ENCODE results near the gene NEK3. TPM values are rescaled to one million over a fixed set of nuclear protein-coding genes. Genes with fewer than 3 reads are reported as not detected.
"Not testable (repeated sequence)": the region's sequence is repeated elsewhere in the genome, so short reads cannot be mapped to it uniquely, and the experiment has no call there.

The NEK3 gene
- total RNA-seq, 1 donor from 2014 or later = 14.8 TPM

- H3K27ac Mint-ChIP-seq (ENCODE audit: unreplicated experiment) = no peak overlapping the region
- no peak for DNase-seq (ENCODE audit: low spot score)
- no peaks in the 10 kb centered on the region for H3K4me1 Mint-ChIP-seq (ENCODE audit: low read depth)
- no peak for TF ChIP-seq CTCF (IDR thresholded peaks at IDR 0.05)
- no peaks in the 10 kb centered on the region for H3K9me3 Mint-ChIP-seq (ENCODE audit: low read depth)
- no peak overlapping the region for H3K4me3 Mint-ChIP-seq (ENCODE audit: unreplicated experiment)
- H3K27me3 Mint-ChIP-seq (ENCODE audit: low read depth) = no peaks in the 10 kb centered on the region
- peaks cover 14% of the 10 kb centered on the region for H3K36me3 Mint-ChIP-seq (ENCODE audit: low read depth)
These were observed 20.5 kb upstream of the NEK3 start for GRCh38 chr13:52179925-52180324.

GRCh38 chr13:52177276-52177675 is 17.9 kb upstream of the NEK3 start:
- Mint-ChIP-seq H3K9me3 (ENCODE audit: low read depth) (no peaks in the 10 kb centered on the region), H3K27me3 (ENCODE audit: low read depth) (no peaks in the 10 kb centered on the region), H3K27ac (ENCODE audit: unreplicated experiment) (no peak overlapping the region), H3K4me3 (ENCODE audit: unreplicated experiment) (no peak overlapping the region), H3K4me1 (ENCODE audit: low read depth) (no peaks in the 10 kb centered on the region), H3K36me3 (ENCODE audit: low read depth) (peaks cover 10% of the 10 kb centered on the region)
- no peak for TF ChIP-seq CTCF (IDR thresholded peaks at IDR 0.05)
- DNase-seq (ENCODE audit: low spot score) = no peak

GRCh38 chr13:52173970-52174369 is 14.6 kb upstream of the NEK3 start:
- not testable (repeated sequence) for H3K27ac Mint-ChIP-seq (ENCODE audit: unreplicated experiment); H3K27me3 Mint-ChIP-seq (ENCODE audit: low read depth); H3K36me3 Mint-ChIP-seq (ENCODE audit: low read depth); DNase-seq (ENCODE audit: low spot score); H3K4me3 Mint-ChIP-seq (ENCODE audit: unreplicated experiment); H3K4me1 Mint-ChIP-seq (ENCODE audit: low read depth); H3K9me3 Mint-ChIP-seq (ENCODE audit: low read depth)

GRCh38 chr13:52173373-52173772 is 14.0 kb upstream of the NEK3 start:
- Mint-ChIP-seq H3K4me1 (ENCODE audit: low read depth) (no peaks in the 10 kb centered on the region), H3K9me3 (ENCODE audit: low read depth) (no peaks in the 10 kb centered on the region), H3K27ac (ENCODE audit: unreplicated experiment) (no peak overlapping the region), H3K27me3 (ENCODE audit: low read depth) (no peaks in the 10 kb centered on the region), H3K4me3 (ENCODE audit: unreplicated experiment) (no peak overlapping the region), H3K36me3 (ENCODE audit: low read depth) (peaks cover 9% of the 10 kb centered on the region)
- no peak for DNase-seq (ENCODE audit: low spot score)
- no peak for TF ChIP-seq CTCF (IDR thresholded peaks at IDR 0.05)

GRCh38 chr13:52171686-52172085 is 12.3 kb upstream of the NEK3 start:
- H3K4me3 Mint-ChIP-seq (ENCODE audit: unreplicated experiment); H3K27ac Mint-ChIP-seq (ENCODE audit: unreplicated experiment); H3K27me3 Mint-ChIP-seq (ENCODE audit: low read depth); H3K4me1 Mint-ChIP-seq (ENCODE audit: low read depth); DNase-seq (ENCODE audit: low spot score); H3K9me3 Mint-ChIP-seq (ENCODE audit: low read depth): not testable (repeated sequence)
- peaks cover 13% of the 10 kb centered on the region for H3K36me3 Mint-ChIP-seq (ENCODE audit: low read depth)

GRCh38 chr13:52170828-52171391 is 11.5 kb upstream of the NEK3 start:
- H3K27ac Mint-ChIP-seq (ENCODE audit: unreplicated experiment); H3K4me1 Mint-ChIP-seq (ENCODE audit: low read depth); H3K9me3 Mint-ChIP-seq (ENCODE audit: low read depth); DNase-seq (ENCODE audit: low spot score); H3K27me3 Mint-ChIP-seq (ENCODE audit: low read depth); H3K4me3 Mint-ChIP-seq (ENCODE audit: unreplicated experiment): not testable (repeated sequence)
- peaks cover 13% of the 10 kb centered on the region for H3K36me3 Mint-ChIP-seq (ENCODE audit: low read depth)

- no peak overlapping the region for H3K27ac Mint-ChIP-seq (ENCODE audit: unreplicated experiment)
- H3K36me3 Mint-ChIP-seq (ENCODE audit: low read depth) = peaks cover 13% of the 10 kb centered on the region
- no peak for DNase-seq (ENCODE audit: low spot score)
- H3K4me1 Mint-ChIP-seq (ENCODE audit: low read depth) = no peaks in the 10 kb centered on the region
- TF ChIP-seq CTCF (IDR thresholded peaks at IDR 0.05) = no peak
- no peaks in the 10 kb centered on the region for H3K27me3 Mint-ChIP-seq (ENCODE audit: low read depth)
- H3K4me3 Mint-ChIP-seq (ENCODE audit: unreplicated experiment) = no peak overlapping the region
- H3K9me3 Mint-ChIP-seq (ENCODE audit: low read depth) = no peaks in the 10 kb centered on the region
These were observed 10.4 kb upstream of the NEK3 start for GRCh38 chr13:52169839-52170238.
